Epithelial cell of esophagus (primary cell): Measurements from ENCODE around the gene MYOZ2.
A peak's percentile ranks its signal among the peaks of the same experiment; 100 is the strongest.

Experiments used
- DNase-seq: peaks from one replicate; pipeline ENCODE4 v3.0.0; 2010; ENCODE audit warnings: low read depth
- H3K4me3 ChIP-seq: 2 replicates; pipeline ENCODE4 v1.5.1; 2011; ENCODE audit warnings: mild to moderate bottlenecking, low read length, control low read depth
- CTCF ChIP-seq: IDR thresholded peaks from 2 replicates; pipeline ENCODE4 v1.5.1; 2011; ENCODE audit warnings: low read depth, mild to moderate bottlenecking, low read length, control low read depth, inconsistent platforms; ENCODE audit not compliant: insufficient read depth; ENCODE audit errors: missing control alignments

Gene MYOZ2

DNA sequence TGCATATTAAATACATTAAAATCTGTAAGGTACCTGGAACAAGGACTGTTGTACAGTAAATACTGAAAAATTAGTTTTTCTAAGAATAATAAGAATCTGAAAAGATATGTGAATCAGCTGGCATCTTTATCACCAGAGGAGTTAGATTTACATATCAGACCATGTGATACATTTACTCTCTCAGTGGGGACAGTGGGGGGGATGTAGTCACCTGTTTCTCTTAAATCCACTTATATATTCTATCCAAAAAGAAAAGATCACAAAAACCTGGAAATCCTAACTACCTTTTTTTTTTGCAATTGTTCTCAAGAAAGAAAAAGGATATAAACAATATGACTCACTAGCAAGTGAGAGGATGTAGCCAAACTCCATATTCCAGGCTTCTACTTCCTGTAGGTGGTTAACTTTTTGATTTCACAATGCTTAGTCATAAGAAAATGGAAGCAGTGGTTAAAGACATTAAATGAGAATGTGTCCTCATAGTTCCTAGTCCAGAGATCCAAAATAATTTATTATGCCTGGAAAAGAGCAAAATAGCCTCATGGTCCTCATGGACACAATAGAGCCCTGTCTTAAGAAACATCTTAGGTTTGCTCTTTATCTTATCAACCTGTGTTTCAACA, 22.5 kb upstream of the MYOZ2 start:
- peak; percentile 90 for DNase-seq
- no peak for TF ChIP-seq CTCF

DNA sequence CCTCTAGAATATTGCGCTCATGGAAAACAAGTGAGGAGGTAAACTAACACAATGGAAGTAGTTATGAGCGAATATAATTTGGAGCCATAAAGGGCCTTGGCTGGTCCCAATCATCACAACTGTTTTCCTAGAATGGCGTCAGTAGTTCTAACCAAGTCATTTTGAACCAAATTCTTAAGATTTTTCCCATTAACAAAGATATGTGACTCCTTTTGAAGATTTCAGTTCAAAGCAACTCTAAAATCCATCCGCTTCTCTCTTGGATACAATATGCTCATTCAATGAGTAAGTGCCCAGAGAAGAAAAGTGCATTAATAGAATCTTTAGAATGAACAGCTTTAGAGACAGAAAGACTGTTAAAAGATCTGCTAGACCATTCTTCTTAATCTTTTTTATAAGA, 19.6 kb upstream of the MYOZ2 start:
- no peak for DNase-seq
- no peak overlapping the region for H3K4me3 ChIP-seq
- no peak for TF ChIP-seq CTCF

More for the DNA sequence above, 22.5 kb upstream of the MYOZ2 start:
- no peak overlapping the region for H3K4me3 ChIP-seq

- H3K4me3 ChIP-seq: no peak overlapping the region
- DNase-seq: no peak
- no peak for TF ChIP-seq CTCF
These were observed 18.4 kb upstream of the MYOZ2 start for GRCh38 chr4:119116925-119117900.

GRCh38 chr4:119118397-119118796, 17.2 kb upstream of the MYOZ2 start:
- no peak overlapping the region for H3K4me3 ChIP-seq
- DNase-seq: peak; percentile 50
- TF ChIP-seq CTCF: no peak

GRCh38 chr4:119124352-119124751, 11.3 kb upstream of the MYOZ2 start:
- no peak for DNase-seq
- no peak for TF ChIP-seq CTCF
- no peak overlapping the region for H3K4me3 ChIP-seq

DNA sequence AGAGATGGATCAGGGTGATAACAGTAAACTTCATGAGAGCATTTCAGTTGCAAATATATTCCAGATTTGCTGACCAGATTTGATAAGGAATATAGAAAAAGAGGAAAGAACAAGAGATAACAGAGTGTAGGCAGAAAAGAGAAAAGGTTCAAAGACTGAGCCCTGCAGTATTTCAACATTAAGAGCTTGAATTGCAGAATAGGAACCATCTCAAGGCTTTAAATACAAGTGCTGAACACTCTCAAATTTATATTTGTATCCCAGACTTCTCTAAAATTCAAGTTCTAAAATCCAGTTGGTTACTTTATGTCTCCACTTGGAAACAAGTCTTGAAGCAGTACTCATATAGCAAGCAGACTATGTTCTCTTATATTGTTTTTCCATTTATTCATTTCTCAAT, 9.7 kb upstream of the MYOZ2 start:
- no peak for DNase-seq
- no peak overlapping the region for H3K4me3 ChIP-seq
- TF ChIP-seq CTCF: no peak
